ENCODE data around the gene CHID1.

DNA sequence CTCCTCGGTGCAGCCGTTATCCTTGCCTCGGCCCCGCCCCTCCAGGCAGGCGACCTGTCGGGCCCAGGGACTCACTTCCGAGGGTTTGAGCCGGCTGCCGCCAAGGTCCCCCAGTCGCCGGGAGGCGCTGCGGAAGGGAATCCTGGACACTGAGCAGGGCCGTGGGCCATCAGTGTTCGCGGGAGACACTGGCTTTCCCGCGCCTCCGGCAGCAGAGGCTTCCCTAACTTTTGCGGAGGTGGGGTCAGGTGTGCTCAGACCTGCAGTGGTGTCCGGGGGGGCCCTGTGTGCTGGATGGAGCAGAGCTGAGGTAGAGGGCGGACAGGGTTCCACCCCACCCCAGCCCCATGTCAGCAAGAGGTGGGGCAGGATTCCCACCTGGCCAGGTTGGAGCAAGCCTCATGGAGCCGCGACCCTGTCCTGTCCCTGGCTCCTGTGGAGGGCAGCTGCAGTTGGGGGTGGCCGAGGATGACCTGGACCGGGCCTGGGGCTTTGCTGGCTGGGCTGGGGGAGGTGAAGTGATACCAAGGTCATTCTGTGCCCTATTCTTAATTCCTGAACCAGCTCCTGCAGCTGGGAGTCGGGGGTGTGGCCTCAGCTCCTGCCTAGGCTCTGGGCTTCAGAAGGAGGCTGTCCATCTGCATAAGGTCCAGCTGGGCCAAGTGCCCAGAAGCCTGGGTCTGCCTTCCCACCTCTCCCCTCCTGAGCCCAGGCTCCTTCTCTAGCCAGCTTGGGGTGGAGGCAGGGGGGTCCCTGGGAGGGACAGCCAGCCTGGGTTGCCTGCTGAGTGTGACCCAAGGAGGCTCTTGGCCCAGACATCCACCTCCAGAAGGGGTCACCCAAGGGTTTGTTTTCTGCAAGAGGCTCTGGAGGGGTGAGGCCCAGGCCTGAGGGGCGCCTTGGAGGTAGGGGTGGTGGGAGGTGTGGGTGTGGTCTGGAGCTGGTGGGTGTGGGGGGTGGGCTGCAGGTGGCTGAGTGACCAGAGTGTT, 59.5 kb downstream of the CHID1 start:
- no peak for TF ChIP-seq EZH2 (IDR thresholded peaks at IDR 0.05; ENCODE audit: insufficient read depth, poor library complexity, severe bottlenecking)
- no peak for TF ChIP-seq EZH2phosphoT487 (IDR thresholded peaks at IDR 0.05; ENCODE audit: insufficient read depth, low read depth)
